Fibroblast of pulmonary artery (primary cell): Measurements from ENCODE around the gene ATP6V1G2.
"Not testable (repeated sequence)": the region's sequence is repeated elsewhere in the genome, so short reads cannot be mapped to it uniquely, and the experiment has no call there.

Experiments used
- DNase-seq: peaks from one replicate; pipeline ENCODE4 v3.0.0-alpha.2; 2010; ENCODE audit warnings: low read depth
- H3K4me3 ChIP-seq: replicated peaks from 2 replicates; pipeline ENCODE4 v1.5.1; 2011; ENCODE audit warnings: low read depth, mild to moderate bottlenecking, control low read depth, low read length, moderate library complexity
- TF ChIP-seq, protein P1 (sequence below): IDR thresholded peaks from 2 replicates; pipeline ENCODE4 v1.5.1; 2011; ENCODE audit warnings: mild to moderate bottlenecking, control low read depth, low read length, inconsistent platforms; ENCODE audit errors: missing control alignments

The ATP6V1G2 gene

DNA sequence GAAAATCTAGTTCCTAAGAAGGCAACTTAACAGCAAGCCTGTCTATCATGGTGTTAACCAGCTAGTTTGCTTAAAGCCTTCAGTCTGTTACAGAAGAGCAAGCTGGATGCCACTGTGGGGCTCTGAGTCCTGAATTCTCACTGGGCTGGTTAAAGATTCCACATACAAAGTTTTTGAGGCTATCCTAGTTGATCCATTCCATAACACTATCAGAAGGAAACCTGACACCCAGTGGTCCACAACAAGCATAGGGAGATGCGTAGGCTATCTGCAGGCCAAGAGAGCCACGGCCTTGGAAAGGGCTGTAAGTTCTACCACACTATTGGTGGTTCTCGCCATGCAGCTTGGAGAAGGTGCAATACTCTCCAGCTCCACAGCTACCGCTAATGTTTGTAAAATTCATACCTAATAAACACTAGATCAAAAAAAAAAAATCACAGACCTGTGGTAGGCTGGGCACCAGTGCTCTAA is 18.1 kb downstream of the ATP6V1G2 start:
- no peak for DNase-seq
- TF ChIP-seq, protein P1, sequence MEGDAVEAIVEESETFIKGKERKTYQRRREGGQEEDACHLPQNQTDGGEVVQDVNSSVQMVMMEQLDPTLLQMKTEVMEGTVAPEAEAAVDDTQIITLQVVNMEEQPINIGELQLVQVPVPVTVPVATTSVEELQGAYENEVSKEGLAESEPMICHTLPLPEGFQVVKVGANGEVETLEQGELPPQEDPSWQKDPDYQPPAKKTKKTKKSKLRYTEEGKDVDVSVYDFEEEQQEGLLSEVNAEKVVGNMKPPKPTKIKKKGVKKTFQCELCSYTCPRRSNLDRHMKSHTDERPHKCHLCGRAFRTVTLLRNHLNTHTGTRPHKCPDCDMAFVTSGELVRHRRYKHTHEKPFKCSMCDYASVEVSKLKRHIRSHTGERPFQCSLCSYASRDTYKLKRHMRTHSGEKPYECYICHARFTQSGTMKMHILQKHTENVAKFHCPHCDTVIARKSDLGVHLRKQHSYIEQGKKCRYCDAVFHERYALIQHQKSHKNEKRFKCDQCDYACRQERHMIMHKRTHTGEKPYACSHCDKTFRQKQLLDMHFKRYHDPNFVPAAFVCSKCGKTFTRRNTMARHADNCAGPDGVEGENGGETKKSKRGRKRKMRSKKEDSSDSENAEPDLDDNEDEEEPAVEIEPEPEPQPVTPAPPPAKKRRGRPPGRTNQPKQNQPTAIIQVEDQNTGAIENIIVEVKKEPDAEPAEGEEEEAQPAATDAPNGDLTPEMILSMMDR = no peak
- no peak overlapping the region for H3K4me3 ChIP-seq

DNA sequence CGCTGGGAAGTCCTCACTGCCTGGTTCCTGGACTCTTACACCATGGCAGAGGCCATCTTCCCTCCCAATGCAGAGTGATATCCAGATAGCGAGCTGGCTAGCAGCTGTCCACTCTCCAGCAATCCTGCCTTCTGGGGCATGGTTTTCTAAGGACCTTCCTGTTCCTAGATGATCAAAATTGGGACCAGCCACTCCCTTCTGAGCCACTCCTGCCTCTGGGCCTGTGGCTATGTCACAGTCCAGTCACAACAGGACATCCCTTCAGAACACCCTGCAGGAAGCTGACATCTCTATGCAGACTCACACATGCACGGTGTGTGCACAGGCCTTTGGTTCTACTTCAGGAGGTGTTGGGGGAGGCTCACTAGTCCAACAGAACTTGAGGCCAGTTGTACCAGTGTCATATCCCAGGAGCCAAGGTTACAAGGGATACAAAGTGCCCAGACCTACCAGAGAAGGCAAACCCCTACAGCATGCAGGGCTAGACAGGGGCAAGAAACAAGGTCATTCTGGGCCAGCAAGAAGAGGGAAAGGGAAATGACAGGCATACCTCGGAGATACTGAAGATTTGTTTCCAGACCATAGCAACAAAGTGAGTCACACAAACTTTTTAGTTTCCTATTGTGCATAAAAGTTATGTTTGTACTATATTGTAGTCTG is 20.3 kb downstream of the ATP6V1G2 start:
- peak; percentile 79 for DNase-seq
- TF ChIP-seq, protein P1 = no peak
- no peak overlapping the region for H3K4me3 ChIP-seq

GRCh38 chr6:31525553-31525931 is 20.9 kb downstream of the ATP6V1G2 start:
- TF ChIP-seq, protein P1 = no peak
- no peak for DNase-seq
- H3K4me3 ChIP-seq = no peak overlapping the region

GRCh38 chr6:31521835-31522234 is 24.6 kb downstream of the ATP6V1G2 start:
- no peak overlapping the region for H3K4me3 ChIP-seq
- DNase-seq = no peak

GRCh38 chr6:31513456-31514165 is 32.8 kb downstream of the ATP6V1G2 start:
- no peak for DNase-seq
- TF ChIP-seq, protein P1 = no peak
- no peak overlapping the region for H3K4me3 ChIP-seq

More at GRCh38 chr6:31521835-31522234, 24.6 kb downstream of the ATP6V1G2 start:
- TF ChIP-seq, protein P1 = no peak

DNA sequence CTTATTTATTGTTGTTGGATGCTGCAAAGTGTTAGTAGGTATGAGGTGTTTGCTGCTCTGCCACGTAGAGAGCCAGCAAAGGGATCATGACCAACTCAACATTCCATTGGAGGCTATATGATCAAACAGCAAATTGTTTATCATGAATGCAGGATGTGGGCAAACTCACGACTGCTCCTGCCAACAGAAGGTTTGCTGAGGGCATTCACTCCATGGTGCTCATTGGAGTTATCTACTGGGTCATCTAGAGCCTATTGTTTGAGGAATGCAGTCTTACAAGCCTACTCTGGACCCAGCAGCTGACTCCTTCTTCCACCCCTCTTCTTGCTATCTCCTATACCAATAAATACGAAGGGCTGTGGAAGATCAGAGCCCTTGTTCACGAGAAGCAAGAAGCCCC is 36.4 kb downstream of the ATP6V1G2 start:
- DNase-seq = no peak
- TF ChIP-seq, protein P1 = no peak
- no peak overlapping the region for H3K4me3 ChIP-seq

GRCh38 chr6:31509036-31509435 is 37.4 kb downstream of the ATP6V1G2 start:
- H3K4me3 ChIP-seq, DNase-seq: not testable (repeated sequence)
